NCI-H187 (cell line): ENCODE measurements around the gene PLSCR4.
"Not testable (repeated sequence)": the region's sequence is repeated elsewhere in the genome, so short reads cannot be mapped to it uniquely, and the experiment has no call there.

Source experiments
- DNase-seq, 2 experiments: peaks; one replicate each; lab custom pipeline; 2025; lab: John Stamatoyannopoulos, UW

Gene PLSCR4

GRCh38 chr3:146250449-146251382 lies at the start of gene PLSCR4:
TSS of gene PLSCR4 (minus strand) at chr3:146251105. CDS start at chr3:146222071, 29,034 bp downstream.
- DNase-seq = no peak

- DNase-seq = not testable (repeated sequence)
Measured at GRCh38 chr3:146293401-146293800, 42.5 kb upstream of the PLSCR4 start.

GRCh38 chr3:146283781-146284445 lies 33.0 kb upstream of the PLSCR4 start:
- no peak for DNase-seq

GRCh38 chr3:146280864-146281263 lies 30.0 kb upstream of the PLSCR4 start:
- DNase-seq = no peak

- no peak for DNase-seq
Measured at GRCh38 chr3:146279951-146280350, 29.0 kb upstream of the PLSCR4 start.

- DNase-seq = no peak
Measured at GRCh38 chr3:146279013-146279412, 28.1 kb upstream of the PLSCR4 start.

GRCh38 chr3:146277953-146278631 lies 27.2 kb upstream of the PLSCR4 start:
- no peak for DNase-seq

- no peak for DNase-seq
Measured at GRCh38 chr3:146275476-146275875, 24.6 kb upstream of the PLSCR4 start.

- no peak for DNase-seq
Measured at GRCh38 chr3:146274833-146275232, 23.9 kb upstream of the PLSCR4 start.

- DNase-seq = no peak
Measured at GRCh38 chr3:146273721-146274407, 23.0 kb upstream of the PLSCR4 start.

- no peak for DNase-seq
Measured at GRCh38 chr3:146271180-146271579, 20.3 kb upstream of the PLSCR4 start.

GRCh38 chr3:146269271-146269670 lies 18.4 kb upstream of the PLSCR4 start:
- DNase-seq = no peak

GRCh38 chr3:146268535-146269219 lies 17.8 kb upstream of the PLSCR4 start:
- DNase-seq = no peak

GRCh38 chr3:146265720-146266119 lies 14.8 kb upstream of the PLSCR4 start:
- no peak for DNase-seq

- no peak for DNase-seq
Measured at GRCh38 chr3:146262371-146263110, 11.6 kb upstream of the PLSCR4 start.

- DNase-seq = no peak
Measured at GRCh38 chr3:146259880-146260589, 9.1 kb upstream of the PLSCR4 start.

GRCh38 chr3:146256851-146257486 lies 6.1 kb upstream of the PLSCR4 start:
- DNase-seq = no peak

GRCh38 chr3:146252445-146252844 lies 1.5 kb upstream of the PLSCR4 start:
- not testable (repeated sequence) for DNase-seq

GRCh38 chr3:146249921-146250320 lies 984 bp downstream of the PLSCR4 start:
- DNase-seq = no peak
